Frontal cortex (tissue), 4 donors: ENCODE data around the gene KDF1. TPM values are rescaled to one million over a fixed set of nuclear protein-coding genes. Genes with fewer than 3 reads are reported as not detected.

Experiments used
- DNase-seq, 2 donors: peaks; one replicate each; pipeline ENCODE4 v3.0.0; 2012; ENCODE audit warnings: low spot score in 2 of 2
- FAIRE-seq: peaks from 2 replicates; lab custom pipeline; 2012; peaks lifted over from hg19 to GRCh38; lab: Jason Lieb, UNC
- total RNA-seq: library from RNA; depleted of rRNA; stranded (reverse); fragments of >200 nt; gene quantifications from one replicate; pipeline ENCODE4 v1.2.3, GENCODE V29; 2014
- donor health status: control.
- donor health status: control.
- donor health status: control.

Gene KDF1, protein sequence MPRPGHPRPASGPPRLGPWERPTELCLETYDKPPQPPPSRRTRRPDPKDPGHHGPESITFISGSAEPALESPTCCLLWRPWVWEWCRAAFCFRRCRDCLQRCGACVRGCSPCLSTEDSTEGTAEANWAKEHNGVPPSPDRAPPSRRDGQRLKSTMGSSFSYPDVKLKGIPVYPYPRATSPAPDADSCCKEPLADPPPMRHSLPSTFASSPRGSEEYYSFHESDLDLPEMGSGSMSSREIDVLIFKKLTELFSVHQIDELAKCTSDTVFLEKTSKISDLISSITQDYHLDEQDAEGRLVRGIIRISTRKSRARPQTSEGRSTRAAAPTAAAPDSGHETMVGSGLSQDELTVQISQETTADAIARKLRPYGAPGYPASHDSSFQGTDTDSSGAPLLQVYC
- total RNA-seq: not detected

- no peak for FAIRE-seq
Observed at GRCh38 chr1:26959722-26960624, at the start of gene KDF1. KDF1 (minus strand) TSS chr1:26960468; CDS start chr1:26952380, 8,088 bp downstream.

GRCh38 chr1:27009601-27010197 is 49.4 kb upstream of the KDF1 start:
- no peak for DNase-seq

More at GRCh38 chr1:26959722-26960624, at the start of gene KDF1:
- no peak for DNase-seq

DNA sequence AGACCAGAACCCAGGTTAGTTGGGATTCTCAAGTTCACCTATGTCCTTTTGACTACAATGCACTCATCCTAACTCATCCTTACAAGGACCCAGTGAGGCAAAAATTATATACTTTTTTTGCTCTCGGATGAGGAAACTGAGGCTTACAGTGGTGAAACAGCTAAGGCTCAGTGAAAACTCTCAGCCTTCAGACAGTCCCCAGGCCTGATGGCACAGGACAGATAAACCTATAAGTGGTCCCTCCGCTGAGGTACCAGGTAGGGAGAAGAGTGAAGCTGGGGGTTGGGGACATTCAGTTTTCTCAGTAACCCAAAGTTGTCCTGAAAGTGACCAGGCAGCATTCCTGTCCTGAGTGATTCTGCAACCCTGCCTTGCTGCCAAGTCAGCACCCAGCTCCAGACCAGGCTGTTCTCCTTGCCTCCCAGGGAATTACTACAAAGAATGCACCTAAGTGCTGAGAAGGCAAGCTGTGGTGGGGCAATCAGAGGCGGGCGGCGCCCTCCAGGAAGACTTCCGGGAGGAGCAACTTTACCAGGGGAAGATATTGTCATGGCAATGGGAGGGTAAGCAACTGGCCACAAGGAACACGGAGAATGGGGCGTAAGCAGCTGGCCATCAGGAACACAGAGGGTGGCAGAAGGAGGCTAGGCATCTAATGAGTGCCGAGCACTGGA is 47.8 kb upstream of the KDF1 start:
- FAIRE-seq: no peak
- no peak for DNase-seq

More at GRCh38 chr1:27009601-27010197, 49.4 kb upstream of the KDF1 start:
- no peak for FAIRE-seq

DNA sequence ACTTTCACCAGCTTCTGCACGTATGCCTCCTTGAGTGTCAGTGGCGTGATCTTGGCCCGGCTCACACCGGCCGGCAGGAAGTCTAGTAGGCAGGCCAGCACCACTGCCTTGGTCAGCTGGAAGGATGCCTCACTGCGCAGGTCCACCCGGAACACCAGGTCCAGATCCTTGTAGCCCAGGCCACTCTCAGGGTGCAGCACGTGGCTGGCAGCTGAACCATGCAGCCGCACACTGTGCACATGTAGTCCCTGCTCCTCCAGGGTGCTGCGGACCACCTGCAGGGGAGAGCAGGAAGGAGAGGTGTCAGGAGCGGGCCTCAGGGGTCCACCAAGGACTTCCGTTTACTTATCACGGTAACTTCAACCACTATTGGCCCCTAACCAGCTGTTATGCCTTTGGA is 46.4 kb upstream of the KDF1 start:
- no peak for DNase-seq

GRCh38 chr1:27005648-27006496 is 45.6 kb upstream of the KDF1 start:
- FAIRE-seq (no peak), DNase-seq (no peak)

More for the DNA sequence above, 46.4 kb upstream of the KDF1 start:
- no peak for FAIRE-seq

- no peak for FAIRE-seq
- no peak for DNase-seq
Observed at GRCh38 chr1:27005166-27005530, 44.9 kb upstream of the KDF1 start.

DNA sequence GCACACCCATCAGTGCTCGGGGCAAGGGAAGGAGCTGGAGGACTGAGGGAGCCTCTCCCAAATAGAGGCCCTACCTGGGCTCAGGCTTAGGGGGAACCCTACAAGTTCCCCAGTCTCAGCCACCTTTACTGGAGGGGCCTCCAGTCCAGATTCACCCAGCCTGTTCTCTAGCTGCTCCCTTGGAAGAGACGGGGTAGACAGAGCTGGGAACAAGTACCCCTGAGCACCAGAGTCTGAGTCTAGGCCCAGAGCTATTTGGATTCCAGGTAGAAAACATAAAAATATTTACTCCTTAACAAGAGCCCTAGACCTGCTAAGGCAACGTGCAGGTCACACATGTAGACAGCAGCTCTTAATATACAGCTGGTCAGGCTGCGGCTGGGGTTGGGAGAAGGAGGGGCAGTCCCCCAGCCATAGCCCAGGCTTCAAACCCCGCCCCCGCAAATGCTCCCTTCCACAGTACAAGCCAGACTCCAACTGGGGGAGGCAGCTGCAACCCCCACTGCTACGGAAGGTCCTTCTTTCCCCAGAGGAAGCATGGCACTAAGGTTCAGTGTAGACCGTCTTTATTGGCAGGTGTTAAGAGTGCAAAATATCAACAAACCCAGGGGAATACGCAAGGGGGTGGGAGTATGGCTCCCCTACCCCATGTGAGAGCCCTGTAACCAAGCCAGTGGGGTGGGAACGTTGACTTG is 44.4 kb upstream of the KDF1 start:
- DNase-seq: no peak
- FAIRE-seq: no peak

DNA sequence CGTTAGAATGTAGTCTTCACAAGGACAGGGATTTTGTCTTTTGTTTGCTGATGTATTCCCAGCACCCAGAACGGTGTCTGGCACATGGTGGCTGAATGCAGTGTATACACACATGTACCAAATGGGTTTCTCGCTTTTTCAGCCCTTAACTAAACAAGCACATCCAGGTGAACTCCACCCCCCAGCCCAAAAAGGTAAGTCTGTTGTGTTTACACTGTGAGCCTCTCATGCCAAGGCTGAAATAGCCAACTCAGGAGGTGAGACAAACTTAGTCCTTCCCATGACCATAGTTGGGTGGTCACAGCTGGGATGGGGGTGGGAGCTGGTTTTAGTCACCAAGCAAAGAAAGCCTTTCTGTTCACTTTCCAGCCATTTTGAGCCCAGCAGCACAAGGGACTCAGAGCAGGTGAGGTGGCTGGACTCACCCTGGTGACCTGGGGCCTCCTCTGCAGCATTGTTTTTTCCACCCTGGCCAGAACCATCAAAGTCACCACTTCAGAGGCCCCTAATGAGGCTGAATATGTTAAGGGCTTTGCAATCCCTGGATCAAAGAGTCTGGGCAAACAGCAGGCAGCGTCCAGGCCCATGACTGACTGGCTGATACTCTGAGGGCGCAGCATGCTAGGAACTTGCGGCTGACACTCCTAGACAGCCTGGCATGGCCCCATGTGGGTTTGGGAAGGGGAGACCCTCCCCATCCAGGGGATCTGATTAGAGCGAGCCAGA is 43.6 kb upstream of the KDF1 start:
- FAIRE-seq (no peak), DNase-seq (peak in 1 of 2 donors; percentile 13)

DNA sequence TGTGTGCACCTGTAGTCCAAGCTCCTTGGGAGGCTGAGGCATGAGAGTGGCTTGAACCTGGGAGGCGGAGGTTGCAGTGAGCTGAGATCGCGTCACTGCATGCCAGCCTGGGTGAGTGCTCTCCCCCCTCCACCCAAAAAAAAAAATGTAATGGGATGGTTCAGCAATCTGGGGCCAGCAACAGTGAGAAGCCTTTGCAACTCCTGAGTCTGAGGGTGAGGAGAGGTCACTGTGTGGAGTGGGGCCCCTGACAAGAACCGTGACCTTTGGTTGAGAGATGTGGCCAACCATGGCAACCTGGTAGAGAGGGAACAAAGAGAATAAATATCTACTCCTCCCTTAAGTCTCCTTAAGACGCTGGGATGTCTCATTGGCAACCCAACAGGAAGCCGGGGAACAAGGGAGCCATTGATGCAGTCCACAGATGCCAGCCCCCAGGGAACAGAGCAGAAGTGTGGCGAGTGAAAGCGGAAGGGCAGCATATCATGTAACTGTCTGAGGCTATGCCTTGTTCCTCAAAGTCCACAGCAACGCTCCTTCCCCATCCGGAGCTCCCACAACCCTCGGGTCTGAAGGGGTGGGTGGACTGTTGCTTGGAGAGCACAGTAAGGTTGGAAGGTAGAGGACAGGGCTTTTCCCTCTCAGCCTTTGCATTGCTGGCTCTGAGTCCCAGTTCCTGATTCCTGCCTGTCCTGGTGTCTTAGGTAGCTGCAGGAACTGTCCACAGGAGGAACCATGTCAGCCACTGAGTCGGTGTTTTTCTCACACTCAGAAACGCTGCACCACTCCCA is 41.5 kb upstream of the KDF1 start:
- FAIRE-seq: no peak
- DNase-seq: peak in 1 of 2 donors; percentile 50

DNA sequence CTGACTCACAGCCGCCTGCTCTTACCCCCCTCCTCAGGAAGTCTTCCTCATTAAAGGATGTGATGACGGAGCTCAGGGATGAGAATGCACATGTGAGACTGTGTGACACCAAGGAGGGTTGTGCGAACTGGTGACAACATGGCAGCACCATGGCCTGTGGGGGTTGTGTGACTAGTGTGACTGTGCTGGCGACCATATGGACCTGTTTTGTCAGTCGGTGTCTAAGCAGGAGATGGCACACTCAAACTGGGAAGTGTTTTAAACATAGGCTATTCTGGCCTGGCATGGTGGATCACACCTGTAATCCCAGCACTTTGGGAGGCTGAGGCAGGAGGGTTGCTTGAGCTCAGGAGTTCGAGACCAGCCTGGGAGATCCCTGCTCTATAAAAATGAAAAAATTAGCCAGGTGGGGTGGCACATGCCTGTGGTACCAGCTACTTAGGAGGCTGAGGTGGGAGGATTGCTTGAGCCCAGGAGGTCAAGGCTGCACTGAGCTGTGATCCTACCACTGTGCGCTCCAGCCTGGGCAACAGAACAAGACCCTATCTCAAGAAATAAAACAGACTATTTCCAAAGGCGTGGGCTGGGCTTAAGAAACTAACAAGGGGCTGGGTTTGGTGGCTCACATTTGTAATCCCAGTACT is 40.7 kb upstream of the KDF1 start:
- FAIRE-seq: no peak
- no peak for DNase-seq

DNA sequence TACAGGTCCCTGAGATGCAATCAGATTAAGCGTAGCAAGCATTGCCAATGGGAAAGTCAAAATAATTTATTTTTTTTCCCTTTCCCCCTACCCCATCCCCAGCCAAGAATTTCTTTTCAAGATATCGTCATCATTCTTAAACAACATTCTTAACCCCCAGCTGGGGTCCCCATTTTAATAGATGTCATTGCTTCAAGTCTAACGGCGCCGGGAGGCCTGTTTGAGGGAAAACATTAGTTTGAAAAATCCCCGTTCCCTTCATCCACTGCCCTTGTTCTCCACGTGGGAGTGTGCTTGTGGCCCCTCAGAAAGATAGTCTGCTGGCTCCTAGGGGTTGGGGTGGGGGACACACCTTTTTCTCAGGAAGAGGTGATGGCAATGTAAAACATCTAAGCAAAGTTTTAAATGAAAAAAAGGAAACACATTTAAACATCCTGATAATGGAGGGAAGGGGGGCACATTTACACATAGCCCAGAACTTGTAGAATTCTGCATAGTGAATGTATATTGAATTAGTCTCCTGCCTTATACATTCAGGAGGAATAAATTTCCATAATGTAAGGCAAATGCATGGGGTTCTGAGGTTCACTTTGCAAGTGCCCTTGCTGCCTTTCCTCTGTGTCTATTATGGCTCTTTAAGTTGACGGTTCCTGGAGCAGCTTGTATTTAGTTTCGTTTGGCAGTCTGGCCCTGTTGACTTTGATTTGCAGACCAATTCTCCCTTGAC is 40.0 kb upstream of the KDF1 start:
- DNase-seq (no peak), FAIRE-seq (no peak)

DNA sequence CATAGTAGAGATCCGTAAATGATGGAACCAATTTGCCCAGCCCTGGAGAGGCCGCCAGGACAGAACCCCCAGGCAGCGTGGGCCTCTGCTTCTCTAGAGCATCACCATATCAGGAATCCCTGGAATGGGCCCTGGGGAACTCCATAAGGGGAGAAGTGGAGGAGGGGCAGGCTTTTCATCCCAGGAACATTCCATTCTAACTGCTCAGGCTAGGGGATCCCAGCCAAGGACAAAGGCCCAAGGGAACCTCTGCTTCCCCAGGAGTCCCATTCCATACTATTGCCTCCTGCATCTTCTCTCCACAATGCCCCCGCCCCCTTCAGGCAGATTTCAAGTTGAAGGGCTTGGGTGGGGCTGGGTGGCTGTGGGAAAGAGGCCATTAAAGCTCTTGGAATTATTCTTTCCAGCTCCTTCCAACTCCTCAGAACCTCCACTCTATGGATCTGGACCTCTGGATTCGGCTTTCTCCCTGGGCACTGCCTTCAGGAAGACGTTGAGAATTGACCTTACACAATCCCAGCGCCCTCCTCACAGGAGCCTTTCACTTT is 39.2 kb upstream of the KDF1 start:
- FAIRE-seq: no peak

DNA sequence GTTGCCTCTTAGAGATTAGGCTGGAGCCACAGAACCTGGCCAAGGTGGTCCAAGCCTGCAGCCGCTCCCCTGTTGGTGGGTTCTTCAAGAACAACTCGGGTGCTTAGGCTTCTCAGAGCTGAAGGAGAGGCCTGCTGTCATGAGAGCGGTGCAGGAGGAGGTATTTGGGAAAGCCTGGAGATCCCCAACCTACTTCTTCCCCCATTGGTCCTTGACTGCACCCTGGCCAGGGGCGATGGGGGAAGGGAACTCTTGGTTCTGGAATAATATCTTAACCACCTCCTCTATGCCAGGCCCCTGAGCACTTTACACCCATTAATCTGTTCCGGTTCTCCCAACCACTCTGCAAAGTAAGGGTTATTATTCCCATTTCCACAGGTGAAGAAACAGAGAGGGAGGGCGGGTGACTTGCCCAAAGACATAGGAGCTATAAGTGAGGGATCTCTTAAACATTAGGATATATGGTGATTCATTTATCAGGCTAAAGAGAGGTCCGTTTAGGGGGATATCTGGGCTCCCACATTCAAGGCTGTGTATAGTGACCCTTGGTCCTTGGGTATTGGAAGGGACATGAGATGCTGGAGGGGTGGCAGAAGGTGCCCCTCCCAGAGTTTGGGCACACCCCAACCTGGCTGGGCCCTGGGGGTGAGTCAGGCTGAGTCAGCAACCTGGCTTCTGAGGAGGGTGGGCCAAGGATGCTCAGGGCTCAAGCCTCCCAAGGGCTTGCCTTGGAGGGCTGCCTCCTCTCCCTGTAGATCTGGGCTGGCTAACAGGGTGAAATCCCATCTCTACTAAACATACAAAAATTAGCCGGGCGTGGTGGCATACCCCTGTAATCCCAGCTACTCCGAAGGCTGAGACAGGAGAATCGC is 38.4 kb upstream of the KDF1 start:
- FAIRE-seq: no peak
- peak in 1 of 2 donors; percentile 17 for DNase-seq

More for the DNA sequence above, 39.2 kb upstream of the KDF1 start:
- peak in 1 of 2 donors; percentile 16 for DNase-seq

DNA sequence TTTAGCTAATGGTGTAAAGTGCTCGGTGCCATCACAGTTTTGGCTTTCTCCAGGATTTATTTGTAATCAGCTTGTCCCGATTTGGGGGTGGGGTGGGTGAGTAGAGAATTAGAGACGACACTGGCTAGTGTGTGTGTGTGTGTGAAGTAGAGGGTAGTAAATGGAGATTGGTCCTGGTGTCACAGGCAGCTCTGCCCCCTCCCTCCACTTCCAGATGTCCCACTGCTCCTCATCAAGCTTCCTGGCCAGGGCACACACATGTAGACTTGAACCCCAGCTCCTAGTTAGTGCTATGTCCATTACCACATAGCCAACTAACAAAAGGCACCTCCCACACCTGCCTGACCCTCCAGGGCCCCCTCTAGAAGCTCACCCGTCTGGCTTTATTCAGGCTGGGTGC is 36.4 kb upstream of the KDF1 start:
- FAIRE-seq (no peak), DNase-seq (no peak)

- DNase-seq (no peak), FAIRE-seq (no peak)
Observed at GRCh38 chr1:26996024-26996423, 35.8 kb upstream of the KDF1 start.
